GM21360 (cell line): Measurements from ENCODE around the gene ZNF474.

Experiments
- ATAC-seq: cut with Tn5 transposase; IDR thresholded peaks from one replicate; pipeline ENCODE4 v1.9.1; 2021; ENCODE audit warnings: mild to moderate bottlenecking, moderate library complexity; ENCODE audit not compliant: unreplicated experiment

Gene ZNF474

GRCh38 chr5:122152266-122152900 is 23.0 kb downstream of the ZNF474 start:
- ATAC-seq: no peak

- no peak for ATAC-seq
Measured at GRCh38 chr5:122153230-122153629, 23.9 kb downstream of the ZNF474 start.

- ATAC-seq: no peak
Measured at GRCh38 chr5:122153774-122154173, 24.4 kb downstream of the ZNF474 start.

GRCh38 chr5:122154491-122154890 is 25.1 kb downstream of the ZNF474 start:
- no peak for ATAC-seq

DNA sequence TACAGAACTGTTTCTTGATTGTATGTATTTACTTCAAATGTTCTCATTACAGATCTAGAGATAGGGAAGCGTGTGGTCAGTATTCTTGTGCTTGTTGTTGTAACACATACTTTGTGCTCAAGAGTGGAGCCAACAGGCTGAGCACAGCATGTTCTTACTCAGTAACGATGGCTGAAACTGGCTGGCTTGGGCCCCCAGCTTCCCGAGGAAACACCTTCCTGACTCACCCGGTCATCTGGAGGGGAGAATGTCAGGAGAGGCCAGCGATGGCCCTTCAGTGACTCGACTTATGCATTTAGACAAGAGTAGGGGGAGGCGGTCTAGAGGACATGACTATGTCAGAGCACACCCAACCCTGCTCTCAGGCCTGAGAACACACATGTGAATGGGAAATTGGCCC is 25.6 kb downstream of the ZNF474 start:
- no peak for ATAC-seq

- no peak for ATAC-seq
Measured at GRCh38 chr5:122155546-122155945, 26.2 kb downstream of the ZNF474 start.

DNA sequence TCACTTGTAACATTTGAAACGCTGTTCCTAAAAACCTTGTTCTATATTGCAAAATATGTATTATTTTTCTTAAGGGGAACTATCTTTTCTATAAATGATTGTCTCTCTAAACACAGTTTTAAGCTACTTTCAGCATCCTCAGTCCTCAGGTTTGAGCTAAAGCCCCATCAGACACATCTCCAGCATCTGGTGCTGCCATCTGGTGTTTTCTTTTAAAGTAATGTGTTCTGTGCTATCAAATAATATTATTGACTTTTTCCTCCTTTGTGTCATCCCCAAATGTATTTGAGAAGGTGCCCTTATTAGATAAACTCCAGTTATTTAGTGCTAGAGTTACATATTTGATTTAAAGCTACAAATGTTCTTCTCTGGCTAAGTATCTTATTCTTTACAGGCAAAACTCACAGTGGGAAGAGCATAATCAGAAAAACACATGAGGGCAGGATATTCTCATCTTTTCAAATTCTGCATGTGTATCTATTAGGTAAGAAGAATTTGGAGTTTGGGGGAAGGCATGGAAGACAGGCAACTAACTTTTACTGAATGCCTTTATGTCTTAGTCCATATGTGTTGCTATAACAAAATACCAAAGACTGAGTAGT is 27.5 kb downstream of the ZNF474 start:
- no peak for ATAC-seq

DNA sequence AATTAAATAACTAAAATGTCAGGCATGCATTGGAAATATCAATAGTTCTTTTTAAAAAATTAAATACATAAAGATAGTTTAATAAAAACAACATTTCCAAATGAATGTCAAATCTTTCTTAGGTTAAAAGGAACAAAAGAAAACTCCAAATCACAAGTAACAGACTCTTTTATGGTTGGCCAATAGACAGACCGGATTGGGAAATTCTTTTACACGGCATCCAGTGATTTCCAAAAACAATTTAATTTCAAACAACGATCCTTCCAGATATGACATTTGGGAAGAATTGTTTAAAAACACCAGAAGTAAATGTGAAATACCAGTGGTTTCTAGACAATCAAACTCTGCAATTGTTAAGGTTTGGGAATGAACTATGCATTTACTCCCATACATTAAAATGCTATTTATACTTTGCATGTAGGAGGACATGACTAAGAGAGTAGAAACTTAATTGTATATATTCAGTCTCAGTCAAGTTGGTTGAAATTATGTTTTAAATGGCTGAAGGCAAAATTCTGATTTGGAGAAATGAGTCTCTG is 32.8 kb downstream of the ZNF474 start:
- no peak for ATAC-seq

DNA sequence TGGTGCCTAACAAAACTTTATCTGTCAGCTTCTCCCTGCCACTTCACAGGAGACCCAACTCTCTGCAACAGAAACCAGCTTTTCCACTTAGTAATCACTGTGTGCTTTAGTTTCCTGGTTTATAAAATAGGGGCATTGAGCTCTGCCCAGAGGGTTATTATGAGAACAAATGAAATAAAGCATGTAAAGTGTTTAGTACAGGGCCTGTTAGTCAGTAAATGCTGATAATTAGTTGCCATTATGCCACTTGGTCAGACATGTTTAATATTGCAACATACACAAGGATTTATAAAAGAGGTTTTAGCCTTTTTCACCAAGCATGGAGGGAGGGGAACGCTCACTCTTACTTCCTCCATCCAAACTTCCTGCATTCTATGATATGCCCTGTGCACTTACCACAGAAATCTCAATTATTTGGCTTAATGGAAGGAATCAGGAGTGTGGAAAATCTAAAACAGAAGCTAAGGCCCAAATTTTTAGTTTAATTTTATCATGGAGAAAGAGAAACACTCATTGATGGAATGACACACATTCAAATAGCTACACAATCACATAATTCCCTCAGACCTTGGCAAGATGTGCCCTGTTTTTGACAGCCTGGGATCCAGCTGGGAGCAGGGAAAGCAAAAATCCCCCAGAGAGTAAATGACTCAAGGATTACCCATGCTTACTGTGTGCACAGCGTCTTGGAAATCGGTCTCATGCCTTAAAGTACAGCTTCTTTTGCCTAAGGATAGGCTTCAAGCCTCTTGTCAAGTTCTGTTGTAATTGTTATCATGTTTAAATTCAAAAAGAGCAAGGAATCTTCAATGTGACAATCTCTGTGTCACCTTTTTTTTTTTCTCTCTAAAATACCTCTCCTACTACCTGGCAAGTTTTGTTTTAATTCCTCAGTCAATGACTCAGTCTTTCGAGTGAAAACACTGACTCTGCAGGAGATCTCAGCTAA is 34.0 kb downstream of the ZNF474 start:
- ATAC-seq: no peak

DNA sequence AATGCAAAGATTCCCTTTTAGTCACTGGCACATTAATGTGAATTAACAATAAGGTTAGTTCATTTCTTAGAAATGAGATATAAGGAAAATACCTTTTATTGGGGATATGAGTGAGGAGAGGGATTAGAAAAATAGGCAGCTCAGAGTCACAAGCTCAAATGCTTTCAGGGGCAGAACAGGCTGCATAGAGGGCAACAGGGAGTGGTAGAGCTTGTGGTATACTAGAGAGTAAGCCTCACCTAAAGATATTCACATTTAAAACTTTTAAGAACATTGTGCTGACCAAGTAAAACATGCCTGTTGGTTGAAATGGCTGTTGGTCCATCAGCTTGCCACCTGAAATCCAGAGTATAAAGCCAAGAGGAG is 34.7 kb downstream of the ZNF474 start:
- no peak for ATAC-seq

GRCh38 chr5:122164831-122165558 is 35.6 kb downstream of the ZNF474 start:
- no peak for ATAC-seq

- ATAC-seq: no peak
Measured at GRCh38 chr5:122165559-122166078, 36.3 kb downstream of the ZNF474 start.

- ATAC-seq: no peak
Measured at GRCh38 chr5:122169350-122170103, 40.2 kb downstream of the ZNF474 start.

GRCh38 chr5:122170620-122171019 is 41.3 kb downstream of the ZNF474 start:
- no peak for ATAC-seq

- ATAC-seq: no peak
Measured at GRCh38 chr5:122172207-122172606, 42.9 kb downstream of the ZNF474 start.

DNA sequence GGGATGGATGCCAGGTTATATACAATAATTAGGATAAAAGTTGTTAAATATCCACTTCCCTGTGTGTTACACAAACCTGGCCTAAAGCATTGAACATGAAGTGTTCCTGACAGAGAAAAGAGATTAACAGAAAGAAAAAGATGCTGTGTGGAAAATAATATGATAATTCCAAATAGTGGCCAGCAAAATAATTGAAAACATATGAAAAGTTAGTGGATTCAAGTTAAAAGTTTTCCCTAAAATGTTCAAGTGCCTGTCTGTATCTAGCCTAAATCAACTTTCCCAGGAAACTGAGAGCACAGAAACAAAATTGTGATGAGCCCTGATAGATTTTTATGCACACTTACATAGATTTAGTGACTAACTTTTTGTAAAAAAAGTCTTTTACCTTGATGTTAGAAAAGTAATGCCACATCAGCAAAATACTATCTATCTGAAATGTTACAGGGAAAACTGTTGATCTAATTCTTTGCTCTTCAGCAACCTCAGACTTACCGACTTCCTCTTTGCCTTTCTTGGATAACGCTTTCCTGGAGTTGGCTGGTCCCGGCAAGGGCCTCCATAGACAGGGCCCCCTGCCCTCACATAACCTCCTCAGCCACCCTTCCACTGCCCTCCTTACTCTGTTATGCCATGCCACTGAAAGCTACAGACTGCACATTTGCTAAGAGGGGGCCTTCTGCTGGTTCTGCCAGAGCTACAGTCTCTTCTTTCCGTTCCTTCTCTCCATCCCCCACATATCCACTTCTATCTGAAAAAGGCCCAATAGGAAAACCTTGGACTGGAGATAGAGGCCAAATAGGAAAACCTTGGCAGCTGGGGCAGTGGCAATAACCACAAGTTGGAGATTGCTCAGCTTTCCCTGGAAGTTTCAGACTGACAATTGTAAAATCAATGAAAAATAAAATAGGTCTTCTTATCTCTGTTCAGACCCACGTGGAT is 44.4 kb downstream of the ZNF474 start:
- ATAC-seq: no peak

DNA sequence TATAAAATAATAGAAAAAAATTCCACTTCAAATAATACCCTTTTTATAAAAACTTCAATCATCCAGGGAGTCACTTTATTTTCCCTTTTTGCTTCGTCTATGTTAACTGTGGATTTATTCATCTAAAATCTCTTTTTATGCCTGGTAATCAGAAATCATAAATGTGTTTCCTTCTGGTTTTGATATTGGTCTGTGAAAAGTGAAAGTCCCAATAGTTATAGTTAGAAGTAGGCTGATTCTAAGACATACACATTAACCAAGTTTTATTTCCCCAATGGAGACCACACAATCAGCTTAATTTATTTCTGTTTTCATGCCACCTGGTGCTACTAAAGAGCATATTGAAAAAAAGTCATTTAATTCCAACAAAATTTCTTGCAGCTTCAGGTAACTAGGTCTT is 45.7 kb downstream of the ZNF474 start:
- ATAC-seq: no peak

DNA sequence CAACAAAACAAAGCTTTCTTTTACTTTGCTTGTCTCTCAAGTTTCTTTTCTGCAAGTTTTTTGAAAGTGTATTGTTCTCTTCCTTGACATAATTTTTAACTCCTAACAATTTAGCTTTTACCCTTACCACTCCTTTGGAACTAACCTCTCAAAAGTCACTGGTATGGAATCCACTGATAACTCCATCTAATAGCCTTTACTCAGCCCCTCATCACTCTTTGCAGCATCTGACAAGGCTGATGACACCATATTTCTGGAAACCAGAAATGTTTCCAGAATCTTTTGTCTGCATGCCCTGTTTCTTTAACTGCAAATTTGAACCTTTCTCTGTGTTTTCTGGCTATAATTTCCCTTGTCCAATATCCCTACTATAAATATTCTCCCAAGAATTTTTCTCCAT is 46.5 kb downstream of the ZNF474 start:
- ATAC-seq: no peak

DNA sequence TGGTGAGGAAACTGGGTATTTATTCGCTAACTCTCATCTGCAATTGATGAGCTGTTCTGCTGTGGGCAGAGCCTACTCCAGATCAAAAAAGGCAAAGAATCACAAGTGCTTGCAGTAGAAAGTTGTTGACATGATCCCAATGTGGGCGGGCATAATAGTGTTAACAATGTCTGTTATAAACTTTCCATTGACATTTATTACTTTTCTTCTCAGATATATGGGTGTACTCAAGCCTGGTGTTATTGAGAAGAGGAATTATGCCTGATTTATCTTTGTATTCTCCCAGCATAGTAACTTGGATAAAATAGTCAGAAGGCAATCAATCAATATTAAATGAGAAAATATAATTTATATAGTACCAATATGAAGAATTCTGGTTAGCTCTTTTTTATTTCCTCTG is 47.8 kb downstream of the ZNF474 start:
- ATAC-seq: no peak
